ENCODE measurements around the gene TPTE2.
"Not testable (repeated sequence)": the region's sequence is repeated elsewhere in the genome, so short reads cannot be mapped to it uniquely, and the experiment has no call there.

GRCh38 chr13:19439056-19439686 lies 122.2 kb downstream of the TPTE2 start:
- TF ChIP-seq, protein P1, sequence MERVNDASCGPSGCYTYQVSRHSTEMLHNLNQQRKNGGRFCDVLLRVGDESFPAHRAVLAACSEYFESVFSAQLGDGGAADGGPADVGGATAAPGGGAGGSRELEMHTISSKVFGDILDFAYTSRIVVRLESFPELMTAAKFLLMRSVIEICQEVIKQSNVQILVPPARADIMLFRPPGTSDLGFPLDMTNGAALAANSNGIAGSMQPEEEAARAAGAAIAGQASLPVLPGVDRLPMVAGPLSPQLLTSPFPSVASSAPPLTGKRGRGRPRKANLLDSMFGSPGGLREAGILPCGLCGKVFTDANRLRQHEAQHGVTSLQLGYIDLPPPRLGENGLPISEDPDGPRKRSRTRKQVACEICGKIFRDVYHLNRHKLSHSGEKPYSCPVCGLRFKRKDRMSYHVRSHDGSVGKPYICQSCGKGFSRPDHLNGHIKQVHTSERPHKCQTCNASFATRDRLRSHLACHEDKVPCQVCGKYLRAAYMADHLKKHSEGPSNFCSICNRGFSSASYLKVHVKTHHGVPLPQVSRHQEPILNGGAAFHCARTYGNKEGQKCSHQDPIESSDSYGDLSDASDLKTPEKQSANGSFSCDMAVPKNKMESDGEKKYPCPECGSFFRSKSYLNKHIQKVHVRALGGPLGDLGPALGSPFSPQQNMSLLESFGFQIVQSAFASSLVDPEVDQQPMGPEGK (CRISPR knock-in tag; IDR thresholded peaks at IDR 0.05; ENCODE audit: borderline replicate concordance), result not testable (repeated sequence)
- not testable (repeated sequence) for TF ChIP-seq ZFP30 (CRISPR knock-in tag; IDR thresholded peaks at IDR 0.05); RARB (CRISPR knock-in tag; IDR thresholded peaks at IDR 0.05); TOX (CRISPR knock-in tag; IDR thresholded peaks at IDR 0.05; ENCODE audit: borderline replicate concordance); ZNF70 (CRISPR knock-in tag; IDR thresholded peaks at IDR 0.05); ZNF565 (CRISPR knock-in tag; conservative IDR thresholded peaks at IDR 0.05; ENCODE audit: low read depth); SNAI2 (CRISPR knock-in tag; IDR thresholded peaks at IDR 0.05); ZFP3 (CRISPR knock-in tag; IDR thresholded peaks at IDR 0.05)
- TF ChIP-seq, protein P2, sequence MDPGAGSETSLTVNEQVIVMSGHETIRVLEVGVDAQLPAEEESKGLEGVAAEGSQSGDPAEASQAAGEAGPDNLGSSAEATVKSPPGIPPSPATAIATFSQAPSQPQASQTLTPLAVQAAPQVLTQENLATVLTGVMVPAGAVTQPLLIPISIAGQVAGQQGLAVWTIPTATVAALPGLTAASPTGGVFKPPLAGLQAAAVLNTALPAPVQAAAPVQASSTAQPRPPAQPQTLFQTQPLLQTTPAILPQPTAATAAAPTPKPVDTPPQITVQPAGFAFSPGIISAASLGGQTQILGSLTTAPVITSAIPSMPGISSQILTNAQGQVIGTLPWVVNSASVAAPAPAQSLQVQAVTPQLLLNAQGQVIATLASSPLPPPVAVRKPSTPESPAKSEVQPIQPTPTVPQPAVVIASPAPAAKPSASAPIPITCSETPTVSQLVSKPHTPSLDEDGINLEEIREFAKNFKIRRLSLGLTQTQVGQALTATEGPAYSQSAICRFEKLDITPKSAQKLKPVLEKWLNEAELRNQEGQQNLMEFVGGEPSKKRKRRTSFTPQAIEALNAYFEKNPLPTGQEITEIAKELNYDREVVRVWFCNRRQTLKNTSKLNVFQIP (CRISPR knock-in tag; IDR thresholded peaks at IDR 0.05; ENCODE audit: borderline replicate concordance, low read depth), result not testable (repeated sequence)

Measured in SK-N-SH treated with all-trans-retinoic acid at 6 μM for 48 hours (cell line).